ENCODE measurements around the gene ALDH4A1.

ALDH4A1 gene

GRCh38 chr1:18861082-18861481, 41.3 kb downstream of the ALDH4A1 start:
- no peak for TF ChIP-seq GATA3 (IDR thresholded peaks at IDR 0.05; ENCODE audit: low read depth, low read length)
- TF ChIP-seq GATA2 (IDR thresholded peaks at IDR 0.05; ENCODE audit: low read depth, low read length), result no peak

GRCh38 chr1:18859560-18859959, 42.8 kb downstream of the ALDH4A1 start, which contains the start of gene TAS1R2:
TAS1R2 (minus strand) TSS chr1:18859660; CDS start chr1:18859660, 0 bp downstream.
- TF ChIP-seq GATA2 (IDR thresholded peaks at IDR 0.05; ENCODE audit: low read depth, low read length), result no peak
- TF ChIP-seq GATA3 (IDR thresholded peaks at IDR 0.05; ENCODE audit: low read depth, low read length), result no peak

GRCh38 chr1:18858070-18858688, 44.2 kb downstream of the ALDH4A1 start:
- TF ChIP-seq GATA2 (IDR thresholded peaks at IDR 0.05; ENCODE audit: low read depth, low read length) (no peak), GATA3 (IDR thresholded peaks at IDR 0.05; ENCODE audit: low read depth, low read length) (no peak)

- no peak for TF ChIP-seq GATA2 (IDR thresholded peaks at IDR 0.05; ENCODE audit: low read depth, low read length)
Measured at GRCh38 chr1:18856435-18856834, 45.9 kb downstream of the ALDH4A1 start.

GRCh38 chr1:18855573-18855972, 46.8 kb downstream of the ALDH4A1 start:
- TF ChIP-seq GATA3 (IDR thresholded peaks at IDR 0.05; ENCODE audit: low read depth, low read length), result no peak
- TF ChIP-seq GATA2 (IDR thresholded peaks at IDR 0.05; ENCODE audit: low read depth, low read length), result no peak

- TF ChIP-seq GATA2 (IDR thresholded peaks at IDR 0.05; ENCODE audit: low read depth, low read length) (no peak), GATA3 (IDR thresholded peaks at IDR 0.05; ENCODE audit: low read depth, low read length) (no peak)
Measured at GRCh38 chr1:18854331-18855025, 47.9 kb downstream of the ALDH4A1 start.

- TF ChIP-seq GATA3 (IDR thresholded peaks at IDR 0.05; ENCODE audit: low read depth, low read length) (no peak), GATA2 (IDR thresholded peaks at IDR 0.05; ENCODE audit: low read depth, low read length) (no peak)
Measured at GRCh38 chr1:18852501-18852900, 49.9 kb downstream of the ALDH4A1 start.

- TF ChIP-seq GATA2 (IDR thresholded peaks at IDR 0.05; ENCODE audit: low read depth, low read length) (no peak), GATA3 (IDR thresholded peaks at IDR 0.05; ENCODE audit: low read depth, low read length) (no peak)
Measured at GRCh38 chr1:18849261-18849711, 53.1 kb downstream of the ALDH4A1 start.

- TF ChIP-seq GATA3 (IDR thresholded peaks at IDR 0.05; ENCODE audit: low read depth, low read length), result no peak
Measured at GRCh38 chr1:18840145-18840544, 62.2 kb downstream of the ALDH4A1 start.

GRCh38 chr1:18836654-18837053, 65.7 kb downstream of the ALDH4A1 start:
- TF ChIP-seq GATA2 (IDR thresholded peaks at IDR 0.05; ENCODE audit: low read depth, low read length) (no peak), GATA3 (IDR thresholded peaks at IDR 0.05; ENCODE audit: low read depth, low read length) (no peak)

GRCh38 chr1:18831656-18832055, 70.7 kb downstream of the ALDH4A1 start:
- TF ChIP-seq GATA3 (IDR thresholded peaks at IDR 0.05; ENCODE audit: low read depth, low read length), result no peak
- TF ChIP-seq GATA2 (IDR thresholded peaks at IDR 0.05; ENCODE audit: low read depth, low read length), result no peak

GRCh38 chr1:18830596-18830995, 71.8 kb downstream of the ALDH4A1 start:
- TF ChIP-seq GATA3 (IDR thresholded peaks at IDR 0.05; ENCODE audit: low read depth, low read length) (no peak; the same call in 1 of the 2 replicates), GATA2 (IDR thresholded peaks at IDR 0.05; ENCODE audit: low read depth, low read length) (peak; percentile 90)

- TF ChIP-seq GATA3 (IDR thresholded peaks at IDR 0.05; ENCODE audit: low read depth, low read length), result no peak
- TF ChIP-seq GATA2 (IDR thresholded peaks at IDR 0.05; ENCODE audit: low read depth, low read length), result no peak
Measured at GRCh38 chr1:18829671-18830070, 72.7 kb downstream of the ALDH4A1 start.

- no peak for TF ChIP-seq GATA3 (IDR thresholded peaks at IDR 0.05; ENCODE audit: low read depth, low read length)
- TF ChIP-seq GATA2 (IDR thresholded peaks at IDR 0.05; ENCODE audit: low read depth, low read length), result no peak
Measured at GRCh38 chr1:18828224-18828623, 74.1 kb downstream of the ALDH4A1 start.

GRCh38 chr1:18823438-18823837, 78.9 kb downstream of the ALDH4A1 start:
- TF ChIP-seq GATA3 (IDR thresholded peaks at IDR 0.05; ENCODE audit: low read depth, low read length) (no peak), GATA2 (IDR thresholded peaks at IDR 0.05; ENCODE audit: low read depth, low read length) (no peak)
